Measurements from ENCODE around the gene MYL12B.
A peak's percentile ranks its signal among the peaks of the same experiment; 100 is the strongest.

The MYL12B gene

GRCh38 chr18:3236470-3236869 lies 25.5 kb upstream of the MYL12B start:
- DNase-seq = no peak

GRCh38 chr18:3238742-3239141 lies 23.2 kb upstream of the MYL12B start:
- no peak for DNase-seq

- DNase-seq = no peak
Measured at GRCh38 chr18:3245185-3245564, 16.8 kb upstream of the MYL12B start.

GRCh38 chr18:3245853-3246634 lies 15.9 kb upstream of the MYL12B start:
- DNase-seq = peak; percentile 91

DNA sequence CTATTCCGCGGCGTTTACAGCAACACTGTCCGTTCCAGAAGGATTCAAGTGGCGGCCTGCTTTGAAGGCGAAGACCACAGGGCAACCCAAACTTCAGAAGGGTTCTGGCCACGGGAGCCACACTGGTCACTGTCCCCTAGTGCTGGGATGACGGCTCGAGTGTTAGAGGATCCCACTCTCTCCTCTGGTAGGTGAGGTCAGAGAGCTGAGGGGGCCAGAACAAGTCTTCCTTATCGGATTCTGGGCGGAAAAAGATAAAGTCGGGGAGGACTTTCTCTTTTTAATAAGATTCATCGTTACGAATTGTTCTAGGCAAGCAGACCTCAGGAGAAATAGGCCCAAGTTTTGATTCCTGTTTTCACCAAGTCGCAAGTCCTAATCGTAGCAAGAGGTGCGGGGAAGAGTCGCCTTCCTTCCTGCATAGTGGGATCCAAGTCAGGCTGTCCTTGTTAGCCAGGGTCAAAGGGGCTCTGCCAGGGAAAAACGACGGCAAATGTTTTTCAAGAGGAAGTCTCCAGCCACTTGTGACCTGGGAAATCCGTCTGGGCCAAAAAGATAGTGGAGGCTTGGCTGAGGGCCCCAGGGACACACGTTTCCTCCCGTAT lies 15.2 kb upstream of the MYL12B start:
- peak; percentile 61 for DNase-seq

DNA sequence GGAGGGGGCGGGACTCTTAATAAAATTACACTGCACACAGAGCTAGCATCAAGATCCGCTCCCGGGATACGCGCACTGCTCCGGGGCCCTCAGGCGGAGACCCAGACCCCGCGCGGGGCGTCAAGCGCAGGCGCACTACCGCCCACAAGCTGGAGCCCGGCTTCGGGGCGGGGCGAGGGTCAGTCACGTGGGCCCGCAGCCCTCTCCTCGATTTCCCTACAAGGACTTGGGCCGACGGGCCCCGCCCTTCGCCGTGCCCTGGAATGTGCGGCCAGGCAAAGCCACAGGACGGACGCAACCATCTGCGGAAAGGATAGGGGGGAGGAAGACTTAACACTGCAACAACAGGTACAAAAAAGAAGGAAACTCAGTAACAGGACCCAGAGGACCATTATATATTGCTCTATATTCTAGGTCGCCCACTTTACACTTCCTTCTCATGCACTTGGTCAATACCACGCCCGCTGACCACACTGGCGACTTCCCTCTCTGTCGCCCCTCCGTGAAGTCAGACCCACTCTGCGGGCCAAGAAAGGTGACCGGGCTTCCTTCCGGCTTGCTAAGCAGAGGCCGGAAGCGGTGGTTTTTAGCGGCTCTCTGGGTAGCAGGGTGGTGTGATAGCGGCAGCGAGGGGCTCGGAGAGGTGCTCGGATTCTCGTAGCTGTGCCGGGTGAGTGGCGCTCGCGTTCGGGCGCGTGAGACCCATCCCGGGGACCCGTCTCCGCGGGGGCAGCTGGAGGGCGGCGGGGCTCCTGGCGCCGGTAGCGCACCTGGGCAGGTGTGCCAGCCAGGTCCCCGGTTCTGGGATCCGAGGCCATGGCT lies 14.5 kb upstream of the MYL12B start, which contains the start of gene MYL12A:
MYL12A (plus strand) TSS at position 562 of the 822 bp plus-strand sequence. CDS start 5,447 bp downstream, outside the sequence.
- DNase-seq = peak; percentile 98

GRCh38 chr18:3248062-3248657 lies 13.8 kb upstream of the MYL12B start:
- DNase-seq = peak; percentile 81

GRCh38 chr18:3248658-3249359 lies 13.1 kb upstream of the MYL12B start:
- DNase-seq = no peak

- no peak for DNase-seq
Measured at GRCh38 chr18:3250237-3251107, 11.5 kb upstream of the MYL12B start.

DNA sequence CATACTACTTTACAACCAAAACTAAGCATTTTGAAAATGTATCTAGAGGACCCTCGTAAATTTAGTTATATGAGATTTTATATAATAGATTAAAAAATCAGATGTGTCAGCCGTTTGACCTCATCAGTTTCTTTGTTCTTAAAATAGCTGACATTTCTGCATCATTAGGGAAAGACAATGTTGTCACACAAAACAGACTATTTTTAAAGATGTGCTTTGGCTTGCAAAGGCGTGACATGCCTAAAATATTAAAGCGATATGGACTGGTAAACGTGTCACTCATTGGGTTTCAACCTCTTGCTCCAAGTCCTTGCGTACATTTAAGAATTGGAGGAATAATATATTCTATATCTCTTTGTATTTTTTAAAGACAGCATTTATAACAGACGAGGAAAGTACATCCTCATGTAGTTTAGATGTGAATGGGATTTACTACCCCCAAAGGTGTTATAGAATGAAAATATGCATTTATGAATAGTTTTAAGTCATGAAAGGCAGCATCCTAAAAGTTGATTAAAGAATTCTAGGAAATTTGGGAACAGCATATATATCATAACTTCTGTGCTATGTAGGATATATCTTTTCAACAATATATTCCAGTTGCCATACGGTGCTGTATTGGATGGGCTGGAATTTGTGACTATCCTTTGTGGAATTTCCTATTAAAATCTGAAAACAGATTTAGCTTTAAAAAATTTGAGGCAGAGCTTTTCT lies 10.5 kb upstream of the MYL12B start:
- DNase-seq = no peak

DNA sequence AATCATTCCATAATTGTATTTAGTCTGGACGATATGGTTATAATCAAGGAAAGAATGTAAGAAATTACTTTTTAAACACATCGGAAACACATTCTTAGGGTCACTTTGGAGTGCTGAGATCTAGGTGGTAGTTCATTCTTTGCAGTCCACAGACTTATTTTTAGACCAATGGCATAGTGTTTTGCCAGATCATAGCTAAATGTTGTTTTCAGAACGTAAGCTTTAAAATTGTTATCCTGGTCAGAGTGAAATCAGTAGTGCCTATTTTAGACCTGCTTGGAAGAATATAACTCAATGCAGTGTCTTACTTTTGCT lies 10.0 kb upstream of the MYL12B start:
- DNase-seq = no peak

GRCh38 chr18:3252843-3253242 lies 9.1 kb upstream of the MYL12B start:
- no peak for DNase-seq

- no peak for DNase-seq
Measured at GRCh38 chr18:3254725-3255124, 7.2 kb upstream of the MYL12B start.

DNA sequence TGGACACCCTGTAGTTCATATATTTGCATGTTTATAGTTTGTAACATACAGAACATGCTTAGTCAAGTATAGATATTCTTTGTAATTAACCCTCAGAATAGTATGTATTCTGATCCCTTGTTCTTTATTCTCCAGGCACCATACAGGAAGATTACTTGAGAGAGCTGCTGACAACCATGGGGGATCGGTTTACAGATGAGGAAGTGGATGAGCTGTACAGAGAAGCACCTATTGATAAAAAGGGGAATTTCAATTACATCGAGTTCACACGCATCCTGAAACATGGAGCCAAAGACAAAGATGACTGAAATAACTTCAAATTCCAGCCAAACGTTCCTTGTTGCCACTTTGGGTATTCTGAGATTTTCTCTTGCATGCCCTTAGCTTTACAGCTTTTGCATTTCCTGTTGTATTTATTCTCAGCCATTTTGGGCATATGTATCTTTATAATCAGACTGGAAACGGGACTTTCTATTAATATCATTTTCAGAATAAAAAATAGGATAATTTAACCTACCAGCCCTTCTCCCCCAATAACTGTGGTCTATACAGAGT lies 6.2 kb upstream of the MYL12B start:
- DNase-seq = no peak

DNA sequence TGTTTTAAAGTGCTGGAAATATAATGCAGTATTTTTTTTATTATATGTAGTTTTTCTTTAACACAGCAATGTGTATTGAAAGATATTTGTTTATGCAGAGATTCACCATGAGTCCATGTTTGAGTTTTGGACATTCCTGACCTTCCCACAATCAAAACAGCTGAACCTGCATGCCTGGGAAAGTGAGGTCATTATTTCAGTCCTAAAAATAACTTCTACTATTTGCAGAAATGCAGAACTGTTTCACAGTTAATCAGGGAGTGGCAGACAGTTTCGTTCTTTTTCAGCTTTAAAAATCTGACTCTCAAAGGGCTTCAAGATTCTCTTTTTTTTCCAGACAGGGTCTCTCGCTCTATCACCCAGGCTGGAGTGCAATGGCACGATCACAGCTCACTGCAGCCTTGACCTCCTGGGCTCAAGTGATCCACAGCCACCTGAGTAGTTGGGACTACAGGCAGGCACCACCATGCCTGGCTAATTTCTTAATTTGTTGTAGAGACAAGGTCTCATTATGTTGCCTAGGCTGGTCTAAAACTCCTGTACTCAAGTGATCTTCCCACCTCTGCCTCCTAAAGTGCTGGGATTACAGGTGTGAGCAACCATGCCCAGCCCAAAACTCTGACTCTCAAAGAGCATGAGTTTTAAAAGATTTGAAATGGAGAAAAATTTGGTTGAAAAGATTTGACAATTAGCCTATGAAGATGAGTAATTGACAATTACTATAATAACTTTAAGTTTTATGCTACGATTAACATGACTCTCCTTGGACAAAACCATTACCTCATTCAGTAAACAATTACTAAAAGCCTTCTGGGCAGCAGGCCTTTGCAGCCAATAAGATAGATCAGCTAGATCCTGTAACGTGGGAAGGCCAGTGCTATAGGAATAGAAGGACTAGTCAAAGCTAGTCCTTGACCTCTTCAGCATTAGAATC lies 5.0 kb upstream of the MYL12B start:
- no peak for DNase-seq

GRCh38 chr18:3257627-3258120 lies 4.3 kb upstream of the MYL12B start:
- no peak for DNase-seq

- DNase-seq = no peak
Measured at GRCh38 chr18:3260995-3261372, 949 bp upstream of the MYL12B start.

- DNase-seq = no peak
Measured at GRCh38 chr18:3262234-3263131, 550 bp downstream of the MYL12B start.
